Measurements from ENCODE around the gene TMEM201.

The TMEM201 gene

GRCh38 chr1:9653491-9654050, 64.9 kb downstream of the TMEM201 start:
- no peak for DNase-seq (ENCODE audit: low read depth)

GRCh38 chr1:9654051-9654833, 65.5 kb downstream of the TMEM201 start:
- no peak for DNase-seq (ENCODE audit: low read depth)

GRCh38 chr1:9654834-9655723, 66.4 kb downstream of the TMEM201 start:
- no peak for DNase-seq (ENCODE audit: low read depth)

- DNase-seq (ENCODE audit: low read depth): no peak
Measured at GRCh38 chr1:9655836-9656235, 67.1 kb downstream of the TMEM201 start.

GRCh38 chr1:9657521-9658032, 68.9 kb downstream of the TMEM201 start:
- DNase-seq (ENCODE audit: low read depth): no peak

GRCh38 chr1:9658199-9658598, 69.5 kb downstream of the TMEM201 start:
- no peak for DNase-seq (ENCODE audit: low read depth)

- no peak for DNase-seq (ENCODE audit: low read depth)
Measured at GRCh38 chr1:9659328-9659727, 70.6 kb downstream of the TMEM201 start.

- DNase-seq (ENCODE audit: low read depth): no peak
Measured at GRCh38 chr1:9663257-9663656, 74.5 kb downstream of the TMEM201 start.
